Measurements from ENCODE around the gene ZNF24. TPM values are rescaled to one million over a fixed set of nuclear protein-coding genes. Genes with fewer than 3 reads are reported as not detected.

ZNF24 gene
- total RNA-seq, 1 donor from 2014 or later = 84.8 TPM

DNA sequence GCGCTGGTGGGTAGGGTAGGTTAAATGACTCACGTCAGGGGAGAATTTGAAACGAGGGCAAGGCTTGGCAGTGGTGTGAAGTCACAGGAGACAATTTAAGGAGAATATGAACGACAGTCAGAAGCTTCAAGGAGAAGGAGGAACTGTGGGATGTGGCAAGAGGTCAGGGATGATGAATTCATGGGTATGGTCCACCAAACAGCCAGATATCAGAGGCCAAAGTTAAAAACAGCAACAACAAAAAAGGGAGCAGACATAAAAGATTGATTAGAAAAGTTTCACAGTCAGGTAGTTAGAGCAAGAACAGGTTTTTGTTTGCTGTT, 34.3 kb upstream of the ZNF24 start:
- H2AFZ ChIP-seq (replicated peaks) = no peak overlapping the region
- TF ChIP-seq EZH2 (IDR thresholded peaks at IDR 0.05) (no peak), EZH2phosphoT487 (IDR thresholded peaks at IDR 0.05) (no peak)
- TF ChIP-seq, protein P1, sequence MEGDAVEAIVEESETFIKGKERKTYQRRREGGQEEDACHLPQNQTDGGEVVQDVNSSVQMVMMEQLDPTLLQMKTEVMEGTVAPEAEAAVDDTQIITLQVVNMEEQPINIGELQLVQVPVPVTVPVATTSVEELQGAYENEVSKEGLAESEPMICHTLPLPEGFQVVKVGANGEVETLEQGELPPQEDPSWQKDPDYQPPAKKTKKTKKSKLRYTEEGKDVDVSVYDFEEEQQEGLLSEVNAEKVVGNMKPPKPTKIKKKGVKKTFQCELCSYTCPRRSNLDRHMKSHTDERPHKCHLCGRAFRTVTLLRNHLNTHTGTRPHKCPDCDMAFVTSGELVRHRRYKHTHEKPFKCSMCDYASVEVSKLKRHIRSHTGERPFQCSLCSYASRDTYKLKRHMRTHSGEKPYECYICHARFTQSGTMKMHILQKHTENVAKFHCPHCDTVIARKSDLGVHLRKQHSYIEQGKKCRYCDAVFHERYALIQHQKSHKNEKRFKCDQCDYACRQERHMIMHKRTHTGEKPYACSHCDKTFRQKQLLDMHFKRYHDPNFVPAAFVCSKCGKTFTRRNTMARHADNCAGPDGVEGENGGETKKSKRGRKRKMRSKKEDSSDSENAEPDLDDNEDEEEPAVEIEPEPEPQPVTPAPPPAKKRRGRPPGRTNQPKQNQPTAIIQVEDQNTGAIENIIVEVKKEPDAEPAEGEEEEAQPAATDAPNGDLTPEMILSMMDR (IDR thresholded peaks at IDR 0.05) = no peak

DNA sequence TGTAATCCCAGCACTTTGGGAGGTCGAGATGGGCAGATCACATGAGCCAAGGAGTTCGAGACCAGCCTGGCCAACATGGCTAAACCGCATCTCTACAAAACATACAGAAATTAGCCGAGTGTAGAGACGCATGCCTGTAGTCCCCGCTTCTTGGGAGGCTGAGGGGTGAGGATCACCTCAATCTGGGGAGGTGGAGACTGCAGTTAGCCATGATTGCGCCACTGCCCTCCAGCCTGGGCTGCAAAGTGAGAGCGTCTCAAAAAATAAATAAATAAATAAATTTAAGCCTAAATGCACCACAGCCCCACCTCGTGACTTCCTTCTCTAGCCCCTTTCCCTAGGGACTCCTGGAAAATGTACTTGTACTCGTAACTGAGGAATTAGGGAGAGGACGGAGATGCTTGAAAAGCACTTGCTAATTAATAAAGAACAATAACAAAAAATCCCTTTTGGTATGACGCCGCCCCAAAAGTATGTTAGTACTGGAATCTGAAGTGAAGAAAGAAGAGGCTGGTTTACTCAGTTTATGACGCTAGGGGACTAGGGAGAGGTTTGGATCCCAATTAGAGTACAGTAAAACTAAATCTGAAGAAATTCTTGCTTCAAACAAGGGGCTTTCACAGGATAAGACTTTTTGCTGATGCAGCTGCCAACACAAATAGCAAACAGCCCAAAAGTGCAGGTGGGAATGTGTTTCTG, 33.8 kb upstream of the ZNF24 start:
- Histone ChIP-seq H3F3A (ENCODE audit: low read depth) (peaks cover 8% of the 10 kb centered on the region), H3K79me2 (ENCODE audit: low read depth) (no peaks in the 10 kb centered on the region), H3K4me1 (no peaks in the 10 kb centered on the region), H3K4me2 (no peak overlapping the region), H3K4me3 (no peak overlapping the region), H2AFZ (replicated peaks) (no peak overlapping the region), H3K36me3 (no peaks in the 10 kb centered on the region), H3K9ac (no peak overlapping the region), H4K20me1 (ENCODE audit: low read depth) (no peaks in the 10 kb centered on the region), H3K27me3 (peaks cover 33% of the 10 kb centered on the region), H3K27ac (no peak overlapping the region), H3K9me3 (ENCODE audit: low read depth) (no peaks in the 10 kb centered on the region)
- Mint-ChIP-seq H3K9me3 (peaks cover 2% of the 10 kb centered on the region), H3K4me1 (peaks cover 10% of the 10 kb centered on the region), H3K27ac (peak overlapping the region; percentile 15), H3K36me3 (peaks cover 2% of the 10 kb centered on the region), H3K4me3 (peak overlapping the region; percentile 88), H3K27me3 (ENCODE audit: insufficient read depth, low read depth) (peaks cover 7% of the 10 kb centered on the region)
- TF ChIP-seq, protein P1 (IDR thresholded peaks at IDR 0.05) = no peak
- no peak for DNase-seq (ENCODE audit: low spot score)

More for the DNA sequence above, 34.3 kb upstream of the ZNF24 start:
- no peak for DNase-seq (ENCODE audit: low spot score)
- Histone ChIP-seq H3K27ac (no peak overlapping the region), H3K4me3 (no peak overlapping the region), H4K20me1 (ENCODE audit: low read depth) (no peaks in the 10 kb centered on the region), H3F3A (ENCODE audit: low read depth) (peaks cover 8% of the 10 kb centered on the region), H3K4me2 (no peak overlapping the region), H3K9ac (no peak overlapping the region), H3K27me3 (peaks cover 33% of the 10 kb centered on the region), H3K9me3 (ENCODE audit: low read depth) (no peaks in the 10 kb centered on the region), H3K4me1 (no peaks in the 10 kb centered on the region), H3K79me2 (ENCODE audit: low read depth) (no peaks in the 10 kb centered on the region), H3K36me3 (no peaks in the 10 kb centered on the region)
- peaks cover 2% of the 10 kb centered on the region for H3K36me3 Mint-ChIP-seq
- peaks cover 2% of the 10 kb centered on the region for H3K9me3 Mint-ChIP-seq
- H3K4me3 Mint-ChIP-seq = peak overlapping the region; percentile 12
- no peak overlapping the region for H3K27ac Mint-ChIP-seq
- peaks cover 10% of the 10 kb centered on the region for H3K4me1 Mint-ChIP-seq
- H3K27me3 Mint-ChIP-seq (ENCODE audit: insufficient read depth, low read depth) = peaks cover 7% of the 10 kb centered on the region

DNA sequence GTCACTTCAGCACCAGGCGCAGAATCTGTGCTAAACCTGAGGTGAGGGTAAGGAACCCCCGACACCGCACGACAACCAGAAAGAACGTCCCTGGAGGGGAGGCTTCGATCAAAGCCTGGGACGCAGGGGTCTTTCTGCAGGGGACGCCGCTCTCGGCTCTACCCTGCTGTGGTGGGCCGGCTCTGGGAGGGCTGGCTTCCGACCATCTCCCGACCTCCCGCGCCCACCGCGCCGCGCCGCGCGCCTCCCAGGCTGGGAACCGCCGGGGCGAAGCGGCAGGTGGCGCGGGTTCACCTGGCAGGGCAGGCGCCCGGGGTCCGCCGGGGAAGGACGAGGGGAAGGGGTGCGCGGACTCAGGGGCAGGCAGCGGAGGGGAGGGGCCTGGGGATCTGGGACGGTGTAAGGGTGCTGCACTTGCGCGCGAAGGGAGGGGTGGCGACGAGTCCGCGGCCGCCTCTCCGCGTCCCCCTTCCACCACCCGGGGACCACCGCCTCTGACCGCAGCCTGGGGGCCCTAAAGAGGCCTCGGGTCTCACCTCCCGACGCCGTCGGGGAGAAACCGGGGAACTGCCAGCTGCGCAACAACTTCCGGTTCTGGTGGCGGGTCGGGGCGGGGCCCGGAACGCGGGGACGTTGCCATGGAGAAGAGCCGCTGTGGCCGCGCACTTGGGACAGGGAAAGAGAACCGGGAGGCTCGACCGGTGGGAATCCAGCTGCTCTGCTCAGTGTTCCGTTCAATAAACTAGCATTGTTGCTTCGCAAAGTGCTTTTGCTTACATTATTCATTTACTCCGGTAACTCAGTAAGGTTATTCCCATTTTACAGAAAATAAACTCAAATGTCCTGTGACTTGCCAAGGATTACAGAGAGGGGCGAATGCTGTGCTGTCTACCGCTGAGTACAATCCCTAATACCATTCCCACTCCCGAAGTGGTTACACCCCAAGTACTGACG, 32.8 kb upstream of the ZNF24 start, which contains the start of gene ZNF396:
ZNF396 (minus strand) TSS at position 596 of the 954 bp plus-strand sequence. CDS start 3,045 bp downstream, outside the sequence.
- H3K36me3 ChIP-seq = no peaks in the 10 kb centered on the region
- peak within 1 kb of the TSS; percentile 98 for H2AFZ ChIP-seq (replicated peaks)
- H4K20me1 ChIP-seq (ENCODE audit: low read depth) = no peaks in the 10 kb centered on the region
- peaks cover 8% of the 10 kb centered on the region for H3F3A ChIP-seq (ENCODE audit: low read depth)
- DNase-seq (ENCODE audit: low spot score) = peak; percentile 82
- no peaks in the 10 kb centered on the region for H3K79me2 ChIP-seq (ENCODE audit: low read depth)
- H3K9ac ChIP-seq = no peak within 1 kb of the TSS
- H3K9me3 ChIP-seq (ENCODE audit: low read depth) = no peaks in the 10 kb centered on the region
- Mint-ChIP-seq H3K4me1 (peaks cover 10% of the 10 kb centered on the region), H3K27ac (peak within 1 kb of the TSS; percentile 15), H3K4me3 (peak within 1 kb of the TSS; percentile 91), H3K27me3 (ENCODE audit: insufficient read depth, low read depth) (peaks cover 7% of the 10 kb centered on the region), H3K9me3 (no peaks in the 10 kb centered on the region), H3K36me3 (peaks cover 2% of the 10 kb centered on the region)
- no peak within 1 kb of the TSS for H3K27ac ChIP-seq
- peak within 1 kb of the TSS; percentile 86 for H3K4me2 ChIP-seq
- no peaks in the 10 kb centered on the region for H3K4me1 ChIP-seq
- H3K4me3 ChIP-seq = peak within 1 kb of the TSS; percentile 84
- no peak for TF ChIP-seq EZH2phosphoT487 (IDR thresholded peaks at IDR 0.05)
- TF ChIP-seq, protein P1 (IDR thresholded peaks at IDR 0.05) = no peak
- peak; percentile 47 for TF ChIP-seq EZH2 (IDR thresholded peaks at IDR 0.05)
- peaks cover 33% of the 10 kb centered on the region for H3K27me3 ChIP-seq

Data from neural progenitor cell (in vitro differentiated cells).